Measurements from ENCODE around the gene GRIN2C. TPM values are rescaled to one million over a fixed set of nuclear protein-coding genes. Genes with fewer than 3 reads are reported as not detected.

Gene GRIN2C
- total and polyA plus RNA-seq, 9 of the 15 experiments (the other 6 are each of a cell fraction or from before 2014, with no cell fraction given), result under 0.01 to 0.33 (median 0.10) TPM; not detected in 2

GRCh38 chr17:74852237-74853047, 7.2 kb downstream of the GRIN2C start (continued):
- TF ChIP-seq CHAMP1 (IDR thresholded peaks at IDR 0.05) (no peak), ZBTB40 (IDR thresholded peaks at IDR 0.05) (no peak), ZBTB40 (CRISPR knock-in tag; IDR thresholded peaks at IDR 0.05) (no peak), MYBL2 (IDR thresholded peaks at IDR 0.05; ENCODE audit: low read depth) (no peak), MYBL2 (CRISPR knock-in tag; IDR thresholded peaks at IDR 0.05; ENCODE audit: borderline replicate concordance) (no peak), HOXB6 (CRISPR knock-in tag; IDR thresholded peaks at IDR 0.05; ENCODE audit: borderline replicate concordance) (no peak), THAP12 (CRISPR knock-in tag; IDR thresholded peaks at IDR 0.05) (no peak), SP2 (IDR thresholded peaks at IDR 0.05; ENCODE audit: extremely low read depth, low read depth, low read length, poor library complexity, severe bottlenecking) (no peak), SOX6 (IDR thresholded peaks at IDR 0.05) (no peak), TCF3 (CRISPR knock-in tag; IDR thresholded peaks at IDR 0.05) (0 out of 2 replicates have a peak, but pooled peaks have one; percentile 3), PURB (CRISPR knock-in tag; IDR thresholded peaks at IDR 0.05; ENCODE audit: low read depth) (no peak), ZNF436 (CRISPR knock-in tag; IDR thresholded peaks at IDR 0.05) (no peak), ZNF324 (CRISPR knock-in tag; IDR thresholded peaks at IDR 0.05) (no peak)

Measured in K562 (cell line).